ENCODE results near the gene CGB7.
"Not testable (repeated sequence)": the region's sequence is repeated elsewhere in the genome, so short reads cannot be mapped to it uniquely, and the experiment has no call there.

Gene CGB7

DNA sequence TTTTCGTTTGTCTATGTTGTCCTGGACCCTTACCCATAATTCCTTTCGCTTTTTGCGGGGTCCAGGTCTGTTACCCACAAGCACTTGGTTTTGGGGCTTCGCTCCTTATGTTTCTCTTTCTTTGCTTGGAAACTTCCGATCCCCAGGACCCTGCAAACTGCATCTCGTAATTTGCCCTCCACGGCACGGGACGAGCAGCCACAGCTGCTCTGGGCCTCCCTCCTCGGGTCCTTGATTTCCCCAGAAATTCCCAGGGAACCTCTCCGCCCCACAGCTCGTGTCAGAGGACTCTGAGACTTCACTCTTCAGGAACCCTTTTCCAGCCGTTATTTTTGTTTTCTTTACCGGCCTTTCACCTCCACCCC is 28.3 kb upstream of the CGB7 start:
- no peak for DNase-seq (ENCODE audit: low read depth)
- H3K4me3 ChIP-seq (ENCODE audit: low read depth, low read length), result peak overlapping the region; percentile 91
- TF ChIP-seq, protein P1, sequence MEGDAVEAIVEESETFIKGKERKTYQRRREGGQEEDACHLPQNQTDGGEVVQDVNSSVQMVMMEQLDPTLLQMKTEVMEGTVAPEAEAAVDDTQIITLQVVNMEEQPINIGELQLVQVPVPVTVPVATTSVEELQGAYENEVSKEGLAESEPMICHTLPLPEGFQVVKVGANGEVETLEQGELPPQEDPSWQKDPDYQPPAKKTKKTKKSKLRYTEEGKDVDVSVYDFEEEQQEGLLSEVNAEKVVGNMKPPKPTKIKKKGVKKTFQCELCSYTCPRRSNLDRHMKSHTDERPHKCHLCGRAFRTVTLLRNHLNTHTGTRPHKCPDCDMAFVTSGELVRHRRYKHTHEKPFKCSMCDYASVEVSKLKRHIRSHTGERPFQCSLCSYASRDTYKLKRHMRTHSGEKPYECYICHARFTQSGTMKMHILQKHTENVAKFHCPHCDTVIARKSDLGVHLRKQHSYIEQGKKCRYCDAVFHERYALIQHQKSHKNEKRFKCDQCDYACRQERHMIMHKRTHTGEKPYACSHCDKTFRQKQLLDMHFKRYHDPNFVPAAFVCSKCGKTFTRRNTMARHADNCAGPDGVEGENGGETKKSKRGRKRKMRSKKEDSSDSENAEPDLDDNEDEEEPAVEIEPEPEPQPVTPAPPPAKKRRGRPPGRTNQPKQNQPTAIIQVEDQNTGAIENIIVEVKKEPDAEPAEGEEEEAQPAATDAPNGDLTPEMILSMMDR (IDR thresholded peaks at IDR 0.05; ENCODE audit: insufficient read depth, low read depth, low read length, missing control alignments), result no peak

DNA sequence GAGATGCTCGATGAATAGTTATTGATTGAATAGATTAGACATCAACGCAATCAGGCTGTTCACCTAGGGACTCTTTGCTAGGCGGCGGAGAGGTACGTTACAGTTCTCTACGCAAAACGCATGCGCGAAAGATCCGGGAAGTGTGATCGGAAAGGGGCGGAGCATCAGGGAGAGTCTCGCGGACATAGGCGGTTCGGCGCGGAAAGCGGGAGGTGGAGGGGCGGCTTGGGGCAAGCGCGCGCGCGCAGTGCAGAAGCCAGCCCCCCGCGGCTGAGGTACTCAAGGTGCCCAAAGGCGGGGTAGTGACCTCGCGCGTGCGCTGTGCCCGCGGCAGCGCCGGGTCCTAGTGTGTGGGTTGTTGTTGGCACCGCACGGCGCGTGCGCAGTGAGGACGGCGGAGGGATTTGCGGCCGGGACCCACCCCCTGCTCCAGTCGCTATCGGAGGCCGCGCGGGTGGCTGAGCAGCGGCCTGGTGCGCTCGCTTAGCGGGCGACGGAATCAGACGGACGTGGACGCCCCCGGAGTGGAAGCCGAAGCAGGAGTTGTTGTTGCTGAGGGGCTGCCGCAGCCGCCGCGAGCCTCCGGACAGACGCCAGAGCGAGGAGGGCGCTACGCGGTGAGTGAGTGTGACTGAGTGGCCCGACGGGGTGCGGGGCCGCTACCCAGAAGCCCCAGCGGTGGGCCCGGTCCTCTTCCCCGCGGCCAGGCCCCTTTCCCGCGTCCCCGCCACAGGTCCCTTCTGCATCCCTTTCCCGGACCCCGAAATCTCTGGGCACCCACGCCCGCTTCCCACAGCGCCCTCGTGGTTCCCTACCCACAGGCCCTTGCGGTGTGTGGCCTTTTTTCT is 27.7 kb upstream of the CGB7 start, which contains the start of gene SNRNP70:
Gene SNRNP70 (plus strand): TSS at position 432 of the 848 bp plus-strand sequence. CDS start 964 bp downstream, outside the sequence.
- peak; percentile 100 for DNase-seq (ENCODE audit: low read depth)
- peak within 1 kb of the TSS; percentile 91 for H3K4me3 ChIP-seq (ENCODE audit: low read depth, low read length)
- TF ChIP-seq, protein P1 (IDR thresholded peaks at IDR 0.05; ENCODE audit: insufficient read depth, low read depth, low read length, missing control alignments), result no peak

DNA sequence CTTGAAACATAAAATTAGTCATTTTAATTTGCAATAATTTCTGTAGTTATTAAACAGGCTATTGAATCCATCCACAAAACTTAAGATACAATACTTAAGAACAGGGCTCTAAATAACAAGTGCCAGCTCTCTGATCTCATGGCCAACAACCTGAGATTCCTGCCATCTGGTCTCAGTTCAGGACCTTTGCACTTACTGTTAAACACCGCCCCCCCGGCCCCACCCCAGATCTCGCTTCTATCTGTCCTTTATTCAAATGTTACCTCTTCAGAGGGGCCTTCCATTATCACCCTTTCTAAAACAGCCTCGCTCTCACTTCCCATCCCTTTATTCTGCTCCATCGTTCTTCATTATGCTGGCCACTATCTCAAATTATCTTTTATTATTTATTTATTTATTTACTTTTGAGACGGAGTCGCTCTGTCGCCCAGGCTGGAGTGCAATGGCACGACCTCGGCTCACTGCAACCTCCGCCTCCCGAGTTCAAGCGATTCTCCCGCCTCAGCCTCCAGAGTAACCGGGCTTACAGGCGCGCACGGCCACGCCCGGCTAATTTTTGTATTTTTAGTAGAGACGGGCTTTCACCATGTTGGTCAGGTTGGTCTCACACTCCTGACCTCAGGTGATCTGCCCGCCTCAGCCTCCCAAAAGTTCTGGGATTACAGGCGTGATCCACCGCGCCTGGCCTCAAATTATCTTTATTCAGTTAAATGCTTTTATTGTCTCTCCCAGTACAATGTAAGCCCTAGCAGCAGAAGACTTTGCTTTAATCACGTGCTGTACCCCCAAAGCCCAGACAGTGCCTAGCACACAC is 26.9 kb upstream of the CGB7 start:
- DNase-seq (ENCODE audit: low read depth), result no peak
- TF ChIP-seq, protein P1 (IDR thresholded peaks at IDR 0.05; ENCODE audit: insufficient read depth, low read depth, low read length, missing control alignments), result no peak
- peak overlapping the region; percentile 50 for H3K4me3 ChIP-seq (ENCODE audit: low read depth, low read length)

DNA sequence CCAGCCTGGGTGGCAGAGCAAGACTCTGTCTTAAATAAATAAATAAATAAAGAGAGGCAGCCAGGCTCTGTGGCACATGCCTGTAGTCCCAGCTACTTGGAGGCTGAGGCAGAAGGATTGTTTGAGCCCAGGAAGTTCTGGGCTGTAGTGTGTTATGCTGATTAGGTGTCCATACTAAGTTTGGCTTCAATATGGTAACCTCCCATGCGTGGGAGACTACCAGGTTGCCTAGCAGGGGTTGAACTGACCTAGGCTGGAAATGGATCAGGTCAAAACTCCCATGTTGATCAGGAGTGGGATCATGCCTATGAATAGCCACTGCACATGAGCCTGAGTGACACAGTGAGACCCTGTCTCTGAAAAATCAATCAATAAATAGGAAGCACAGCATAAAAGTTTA is 23.7 kb upstream of the CGB7 start:
- TF ChIP-seq, protein P1 (IDR thresholded peaks at IDR 0.05; ENCODE audit: insufficient read depth, low read depth, low read length, missing control alignments), result no peak
- no peak overlapping the region for H3K4me3 ChIP-seq (ENCODE audit: low read depth, low read length)
- no peak for DNase-seq (ENCODE audit: low read depth)

DNA sequence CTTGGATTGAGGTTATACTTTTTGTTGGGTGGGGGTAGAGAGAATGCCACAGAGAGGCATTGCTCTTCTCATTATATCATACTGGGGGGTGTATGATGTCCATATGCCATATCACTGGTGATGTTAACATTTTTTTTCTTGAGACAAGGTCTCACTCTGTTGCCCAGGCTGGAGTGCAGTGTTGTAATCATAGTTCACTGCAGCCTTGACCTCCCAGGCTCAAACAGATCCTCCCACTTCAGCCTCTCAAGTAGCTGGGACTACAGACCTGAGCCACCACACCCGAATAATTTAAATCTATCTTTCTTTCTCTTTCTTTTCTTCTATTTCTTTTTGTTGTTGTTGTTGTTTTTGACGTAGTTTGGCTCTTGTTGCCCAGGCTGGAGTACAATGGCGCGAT is 22.8 kb upstream of the CGB7 start:
- TF ChIP-seq, protein P1 (IDR thresholded peaks at IDR 0.05; ENCODE audit: insufficient read depth, low read depth, low read length, missing control alignments), result no peak
- no peak for DNase-seq (ENCODE audit: low read depth)
- no peak overlapping the region for H3K4me3 ChIP-seq (ENCODE audit: low read depth, low read length)

DNA sequence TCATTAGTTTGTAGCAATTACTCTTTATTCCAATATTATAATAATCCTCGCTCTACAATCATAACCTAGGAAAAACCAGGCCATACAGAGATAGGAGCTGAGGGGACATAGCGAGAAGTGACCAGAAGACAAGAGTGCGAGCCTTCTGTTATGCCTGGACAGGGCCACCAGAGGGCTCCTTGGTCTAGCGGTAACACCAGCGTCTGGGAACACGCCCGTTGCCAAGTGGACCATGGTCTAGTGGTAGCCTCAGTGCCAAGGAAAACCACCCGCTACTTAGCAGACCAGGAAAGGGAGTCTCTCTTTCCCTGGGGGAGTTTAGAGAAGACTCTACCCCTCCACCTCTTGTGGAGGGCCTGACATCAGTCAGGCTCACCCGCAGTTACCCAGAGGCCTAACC is 17.3 kb upstream of the CGB7 start:
- TF ChIP-seq, protein P1 (IDR thresholded peaks at IDR 0.05; ENCODE audit: insufficient read depth, low read depth, low read length, missing control alignments), result peak; percentile 49
- not testable (repeated sequence) for H3K4me3 ChIP-seq (ENCODE audit: low read depth, low read length)
- DNase-seq (ENCODE audit: low read depth), result peak; percentile 33

All from GM12865 (cell line).